Suprapubic skin (tissue), 4 donors: Measurements from ENCODE around the gene HECTD1.

Experiments
- EP300 ChIP-seq: sonication (generic); formaldehyde crosslinking; IDR thresholded peaks from one replicate; pipeline ENCODE4 v1.6.1; 2017; ENCODE audit warnings: antibody characterized with exemption
- POLR2A ChIP-seq, 2 donors: fragments of 450-650 bp; IDR thresholded peaks; one replicate each; pipeline ENCODE4 v1.6.1; 2017; ENCODE audit warnings: antibody characterized with exemption in 2 of 2, mild to moderate bottlenecking in 2 of 2, moderate library complexity in 2 of 2
- POLR2AphosphoS5 ChIP-seq, 3 donors: sonication (generic); formaldehyde crosslinking; IDR thresholded peaks; one replicate each; pipeline ENCODE4 v1.6.1; 2017; ENCODE audit warnings: antibody characterized with exemption in 3 of 3
- TF ChIP-seq, protein P1 (sequence below), 2 donors: fragments of 200-600 bp in 1 of 2; fragments of 450-650 bp in 1 of 2; sonication (generic) in 1 of 2; IDR thresholded peaks; one replicate each; pipeline ENCODE4 v1.5.1; 2016 to 2019; ENCODE audit warnings: antibody characterized with exemption in 2 of 2, mild to moderate bottlenecking in 1 of 2, moderate library complexity in 1 of 2

DNA sequence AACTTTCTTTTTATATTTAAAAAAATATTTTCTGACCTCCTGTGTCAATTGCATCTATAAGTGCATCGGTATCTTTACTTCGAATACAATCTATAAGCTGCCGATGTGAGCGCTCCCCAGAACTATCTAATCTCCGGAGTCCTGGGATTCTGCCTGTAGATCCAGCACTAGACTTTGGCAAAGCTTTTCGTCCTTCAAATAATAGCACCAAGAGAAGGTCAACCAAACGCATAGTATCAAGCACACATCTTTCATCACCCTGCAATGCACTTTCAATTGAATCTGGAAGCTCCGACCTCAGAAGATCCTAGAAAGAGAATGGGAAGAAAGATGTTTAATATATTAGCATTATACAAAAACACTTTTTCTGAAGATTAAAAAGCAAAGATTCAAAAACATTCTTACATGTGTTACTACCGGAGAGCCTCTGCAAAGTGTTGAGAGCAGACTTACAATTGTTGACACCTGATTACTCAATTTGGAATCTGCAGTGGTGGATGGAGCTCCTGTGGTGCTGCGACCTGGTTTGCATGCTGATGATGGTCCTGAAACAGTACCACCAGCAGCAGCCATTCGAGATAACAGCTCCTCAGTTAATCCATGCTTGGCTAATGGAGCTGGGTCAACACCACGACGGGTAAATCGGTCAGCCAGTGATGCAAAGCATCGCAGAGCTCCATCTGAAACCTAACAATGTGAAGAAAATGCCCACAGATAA, 34.3 kb downstream of the HECTD1 start:
- TF ChIP-seq, protein P1, sequence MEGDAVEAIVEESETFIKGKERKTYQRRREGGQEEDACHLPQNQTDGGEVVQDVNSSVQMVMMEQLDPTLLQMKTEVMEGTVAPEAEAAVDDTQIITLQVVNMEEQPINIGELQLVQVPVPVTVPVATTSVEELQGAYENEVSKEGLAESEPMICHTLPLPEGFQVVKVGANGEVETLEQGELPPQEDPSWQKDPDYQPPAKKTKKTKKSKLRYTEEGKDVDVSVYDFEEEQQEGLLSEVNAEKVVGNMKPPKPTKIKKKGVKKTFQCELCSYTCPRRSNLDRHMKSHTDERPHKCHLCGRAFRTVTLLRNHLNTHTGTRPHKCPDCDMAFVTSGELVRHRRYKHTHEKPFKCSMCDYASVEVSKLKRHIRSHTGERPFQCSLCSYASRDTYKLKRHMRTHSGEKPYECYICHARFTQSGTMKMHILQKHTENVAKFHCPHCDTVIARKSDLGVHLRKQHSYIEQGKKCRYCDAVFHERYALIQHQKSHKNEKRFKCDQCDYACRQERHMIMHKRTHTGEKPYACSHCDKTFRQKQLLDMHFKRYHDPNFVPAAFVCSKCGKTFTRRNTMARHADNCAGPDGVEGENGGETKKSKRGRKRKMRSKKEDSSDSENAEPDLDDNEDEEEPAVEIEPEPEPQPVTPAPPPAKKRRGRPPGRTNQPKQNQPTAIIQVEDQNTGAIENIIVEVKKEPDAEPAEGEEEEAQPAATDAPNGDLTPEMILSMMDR (IDR thresholded peaks at IDR 0.05), result no peak
- no peak for TF ChIP-seq POLR2A (IDR thresholded peaks at IDR 0.05)
- TF ChIP-seq EP300, result no peak
- TF ChIP-seq POLR2AphosphoS5 (IDR thresholded peaks at IDR 0.05), result no peak
